Upper lobe of left lung (tissue), 6 donors: ENCODE data around the gene RGL4. TPM values are rescaled to one million over a fixed set of nuclear protein-coding genes. Genes with fewer than 3 reads are reported as not detected.
"Not testable (repeated sequence)": the region's sequence is repeated elsewhere in the genome, so short reads cannot be mapped to it uniquely, and the experiment has no call there.

Source experiments
- ATAC-seq, 2 donors: fragments of 200-7000 bp; cut with Tn5 transposase; one replicate each; pipeline ENCODE4 v1.9.1; 2022; ENCODE audit warnings: mild to moderate bottlenecking in 2 of 2, moderate library complexity in 2 of 2; ENCODE audit not compliant: low FRiP score in 2 of 2
- DNase-seq, 2 donors: peaks; one replicate each; pipeline ENCODE4 v3.0.0-alpha.2; 2019 to 2020
- H3K27ac ChIP-seq, 4 donors: fragments of 200-600 bp; sonication (generic); one replicate each; pipeline ENCODE4 v1.5.1; 2016 to 2019
- H3K27me3 ChIP-seq, 4 donors: fragments of 200-600 bp; sonication (generic); one replicate each; pipeline ENCODE4 v1.5.1; 2017 to 2019
- H3K36me3 ChIP-seq, 4 donors: fragments of 200-600 bp; sonication (generic); one replicate each; pipeline ENCODE4 v1.5.1; 2016 to 2019
- H3K4me1 ChIP-seq, 4 donors: fragments of 200-600 bp; sonication (generic); one replicate each; pipeline ENCODE4 v1.5.1; 2018 to 2019
- H3K4me3 ChIP-seq, 4 donors: fragments of 200-600 bp; sonication (generic); one replicate each; pipeline ENCODE4 v1.5.1; 2017 to 2019; ENCODE audit warnings: mild to moderate bottlenecking in 2 of 4, moderate library complexity in 1 of 4
- H3K9me3 ChIP-seq, 4 donors: fragments of 200-600 bp; sonication (generic); one replicate each; pipeline ENCODE4 v1.5.1; 2018 to 2019
- EP300 ChIP-seq, 4 donors: sonication (generic); formaldehyde crosslinking; IDR thresholded peaks; one replicate each; pipeline ENCODE4 v1.5.1; 2017; ENCODE audit warnings: antibody characterized with exemption in 4 of 4, control low read depth in 2 of 4
- POLR2A ChIP-seq, 4 donors: fragments of 450-650 bp; IDR thresholded peaks; one replicate each; pipeline ENCODE4 v1.5.1; 2016 to 2017; ENCODE audit warnings: antibody characterized with exemption in 4 of 4, mild to moderate bottlenecking in 2 of 4
- POLR2AphosphoS5 ChIP-seq, 2 donors: sonication (generic); formaldehyde crosslinking; IDR thresholded peaks; one replicate each; pipeline ENCODE4 v1.5.1; 2017; ENCODE audit warnings: antibody characterized with exemption in 2 of 2
- WGBS, 2 donors: methylation state at CpG; one replicate each; pipeline ENCODE4 v1.1.5; 2017 to 2018; 5-methylcytosine and 5-hydroxymethylcytosine counted together
- total RNA-seq, 6 donors: library from RNA; depleted of rRNA in 4 of 6; stranded (reverse); fragments of >200 nt in 4 of 6; gene quantifications; one replicate each; pipeline versions ENCODE4 v1.1.0 to v1.2.1, GENCODE V29; 2016 to 2021
- TF ChIP-seq, protein P1 (sequence below), 6 experiments: fragments of 450-650 bp in 4 of 6; fragments of 200-600 bp in 2 of 6; sonication (generic) in 2 of 6; IDR thresholded peaks; one replicate each; pipeline ENCODE4 v1.5.1; 2016 to 2019; ENCODE audit warnings: antibody characterized with exemption in 6 of 6
- donor health status: DM: no; HTN: no; CAD: no; lungs with moderate emphysema.
- donor health status: DM: no; HTN: yes; CAD: no; lungs with severe emphysema.

Gene RGL4
- total RNA-seq, 6 donors from 2014 or later = 0.67 to 4.0 (median 2.6) TPM; not detected in 1

DNA sequence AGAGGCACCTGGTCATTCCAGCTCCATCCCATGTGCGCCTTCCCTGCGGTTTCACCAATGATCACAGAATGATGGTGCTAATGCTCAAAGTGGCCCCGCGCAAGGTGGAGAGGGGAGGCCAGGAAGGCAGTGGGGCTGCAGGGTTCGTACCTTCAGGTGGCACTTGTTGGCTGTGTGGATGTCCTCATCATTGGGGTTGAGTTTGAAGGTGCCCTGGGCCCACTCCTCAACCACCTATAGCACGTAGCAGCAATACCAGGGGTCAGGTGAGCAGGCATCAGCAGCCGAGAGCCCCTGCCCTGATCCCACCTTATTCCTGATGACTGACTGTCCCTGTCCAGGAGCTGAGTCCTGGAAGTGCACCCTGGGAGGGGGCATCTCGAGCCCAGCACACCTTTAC, 38.1 kb upstream of the RGL4 start:
- 96% methylated on average over 8 of the region's 8 CpGs; no CpG with 5 or more reads in 1 of the 2 donors for WGBS, 2 donors
- Histone ChIP-seq H3K27me3 (no peaks in the 10 kb centered on the region), H3K4me1 (no peaks in the 10 kb centered on the region), H3K4me3 (no peak overlapping the region), H3K27ac (no peak overlapping the region), H3K36me3 (peaks cover 0 to 26% (median 4%) of the 10 kb centered on the region in 4 donors), H3K9me3 (no peaks in the 10 kb centered on the region)
- TF ChIP-seq POLR2AphosphoS5 (IDR thresholded peaks at IDR 0.05) (no peak), POLR2A (IDR thresholded peaks at IDR 0.05) (no peak), EP300 (IDR thresholded peaks at IDR 0.05) (no peak)
- TF ChIP-seq, protein P1, sequence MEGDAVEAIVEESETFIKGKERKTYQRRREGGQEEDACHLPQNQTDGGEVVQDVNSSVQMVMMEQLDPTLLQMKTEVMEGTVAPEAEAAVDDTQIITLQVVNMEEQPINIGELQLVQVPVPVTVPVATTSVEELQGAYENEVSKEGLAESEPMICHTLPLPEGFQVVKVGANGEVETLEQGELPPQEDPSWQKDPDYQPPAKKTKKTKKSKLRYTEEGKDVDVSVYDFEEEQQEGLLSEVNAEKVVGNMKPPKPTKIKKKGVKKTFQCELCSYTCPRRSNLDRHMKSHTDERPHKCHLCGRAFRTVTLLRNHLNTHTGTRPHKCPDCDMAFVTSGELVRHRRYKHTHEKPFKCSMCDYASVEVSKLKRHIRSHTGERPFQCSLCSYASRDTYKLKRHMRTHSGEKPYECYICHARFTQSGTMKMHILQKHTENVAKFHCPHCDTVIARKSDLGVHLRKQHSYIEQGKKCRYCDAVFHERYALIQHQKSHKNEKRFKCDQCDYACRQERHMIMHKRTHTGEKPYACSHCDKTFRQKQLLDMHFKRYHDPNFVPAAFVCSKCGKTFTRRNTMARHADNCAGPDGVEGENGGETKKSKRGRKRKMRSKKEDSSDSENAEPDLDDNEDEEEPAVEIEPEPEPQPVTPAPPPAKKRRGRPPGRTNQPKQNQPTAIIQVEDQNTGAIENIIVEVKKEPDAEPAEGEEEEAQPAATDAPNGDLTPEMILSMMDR (IDR thresholded peaks at IDR 0.05) = no peak
- DNase-seq (no peak), ATAC-seq (no peak)

DNA sequence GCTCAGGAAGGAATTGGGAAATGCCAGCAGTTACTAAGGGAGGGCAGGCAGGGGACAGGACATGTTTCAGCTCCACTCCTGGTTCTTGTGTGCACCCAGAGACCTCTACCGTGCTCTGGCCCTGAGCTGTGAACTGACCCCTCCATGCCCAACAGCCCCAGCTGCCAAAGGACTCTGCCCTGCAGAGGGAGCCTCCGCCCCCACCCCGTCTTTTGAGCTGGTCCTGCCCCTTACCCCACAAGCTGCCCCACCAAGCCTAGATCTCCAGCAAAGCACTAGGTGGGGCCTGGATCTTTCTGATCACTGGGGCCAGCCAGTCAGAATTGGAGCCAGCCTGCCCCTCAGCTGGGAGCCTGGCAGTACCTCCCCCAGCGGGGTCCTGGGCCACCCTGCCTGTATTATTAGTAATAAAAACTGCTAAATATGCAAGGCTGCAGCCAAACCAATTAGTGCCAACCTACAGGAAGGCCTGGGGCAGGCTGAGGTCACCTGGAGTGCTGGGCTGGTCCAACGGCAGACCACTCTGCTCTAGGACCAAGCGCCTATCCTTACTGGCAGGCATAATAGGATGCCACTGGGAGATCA, 34.8 kb upstream of the RGL4 start:
- no peak for ATAC-seq
- Histone ChIP-seq H3K4me1 (no peaks in the 10 kb centered on the region), H3K9me3 (no peaks in the 10 kb centered on the region), H3K27ac (no peak overlapping the region), H3K36me3 (peaks cover 0 to 42% (median 24%) of the 10 kb centered on the region in 4 donors), H3K27me3 (no peaks in the 10 kb centered on the region), H3K4me3 (no peak overlapping the region)
- no peak for DNase-seq
- 95 to 96% methylated on average over 3 to 6 of the region's 6 CpGs for WGBS, 2 donors
- TF ChIP-seq, protein P1 (IDR thresholded peaks at IDR 0.05) = no peak
- no peak for TF ChIP-seq POLR2AphosphoS5 (IDR thresholded peaks at IDR 0.05)
- TF ChIP-seq EP300 (IDR thresholded peaks at IDR 0.05) = no peak
- TF ChIP-seq POLR2A (IDR thresholded peaks at IDR 0.05) = no peak

DNA sequence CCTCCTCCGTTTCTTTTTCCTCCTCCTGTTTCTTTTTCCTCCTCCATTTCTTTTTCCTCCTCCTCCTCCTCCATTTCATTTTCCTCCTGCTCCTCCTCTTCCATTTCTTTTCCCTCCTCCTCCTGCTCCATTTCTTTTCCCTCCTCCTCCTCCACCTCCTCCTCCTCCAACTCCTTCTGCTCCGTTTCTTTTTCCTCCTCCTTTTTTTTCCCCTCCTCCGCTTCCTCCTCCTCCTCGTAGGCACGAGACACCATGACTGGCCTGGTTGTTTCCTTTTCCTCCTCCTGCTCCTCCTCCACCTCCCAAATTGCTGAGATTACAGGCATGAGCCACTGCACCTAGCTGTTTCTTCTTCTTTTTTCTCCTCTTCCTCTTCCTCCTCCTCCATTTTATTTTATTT, 33.1 kb upstream of the RGL4 start:
- ATAC-seq (no peak), DNase-seq (no peak)
- no peak overlapping the region for H3K27ac ChIP-seq
- no peaks in the 10 kb centered on the region for H3K4me1 ChIP-seq
- H3K36me3 ChIP-seq = peaks cover 0 to 30% (median 23%) of the 10 kb centered on the region in 4 donors
- TF ChIP-seq POLR2AphosphoS5 (IDR thresholded peaks at IDR 0.05) = no peak
- TF ChIP-seq, protein P1 (IDR thresholded peaks at IDR 0.05) = no peak
- TF ChIP-seq EP300 (IDR thresholded peaks at IDR 0.05) = no peak
- no peak for TF ChIP-seq POLR2A (IDR thresholded peaks at IDR 0.05)
- 62 to 76% methylated on average over 5 of the region's 5 CpGs for WGBS, 2 donors
- no peaks in the 10 kb centered on the region for H3K9me3 ChIP-seq
- no peaks in the 10 kb centered on the region for H3K27me3 ChIP-seq
- no peak overlapping the region for H3K4me3 ChIP-seq

DNA sequence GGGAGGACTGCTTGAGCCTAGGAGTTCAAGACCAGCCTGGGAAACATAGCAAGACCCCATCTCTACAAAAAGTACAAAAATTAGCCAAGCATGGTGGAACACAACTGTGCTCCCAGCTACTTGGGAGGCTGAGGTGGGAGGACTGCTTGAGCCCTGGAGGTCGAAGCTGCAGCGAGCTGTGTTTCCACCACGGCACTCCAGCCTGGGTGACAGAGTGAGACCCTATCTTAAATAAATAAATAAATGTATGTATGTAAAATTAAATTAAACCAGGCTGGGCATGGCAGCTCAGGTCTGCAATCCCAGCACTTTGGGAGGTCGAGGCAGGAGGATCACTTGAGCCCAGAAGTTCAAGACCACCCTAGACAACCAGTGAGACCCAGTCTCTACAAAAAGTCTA, 30.4 kb upstream of the RGL4 start:
- H3K9me3 ChIP-seq, H3K4me3 ChIP-seq, DNase-seq, H3K27me3 ChIP-seq, ATAC-seq, H3K4me1 ChIP-seq, H3K27ac ChIP-seq: not testable (repeated sequence)
- H3K36me3 ChIP-seq = peaks cover 0 to 27% (median 17%) of the 10 kb centered on the region in 4 donors
- 95 to 100% methylated on average over 4 of the region's 4 CpGs for WGBS, 2 donors

DNA sequence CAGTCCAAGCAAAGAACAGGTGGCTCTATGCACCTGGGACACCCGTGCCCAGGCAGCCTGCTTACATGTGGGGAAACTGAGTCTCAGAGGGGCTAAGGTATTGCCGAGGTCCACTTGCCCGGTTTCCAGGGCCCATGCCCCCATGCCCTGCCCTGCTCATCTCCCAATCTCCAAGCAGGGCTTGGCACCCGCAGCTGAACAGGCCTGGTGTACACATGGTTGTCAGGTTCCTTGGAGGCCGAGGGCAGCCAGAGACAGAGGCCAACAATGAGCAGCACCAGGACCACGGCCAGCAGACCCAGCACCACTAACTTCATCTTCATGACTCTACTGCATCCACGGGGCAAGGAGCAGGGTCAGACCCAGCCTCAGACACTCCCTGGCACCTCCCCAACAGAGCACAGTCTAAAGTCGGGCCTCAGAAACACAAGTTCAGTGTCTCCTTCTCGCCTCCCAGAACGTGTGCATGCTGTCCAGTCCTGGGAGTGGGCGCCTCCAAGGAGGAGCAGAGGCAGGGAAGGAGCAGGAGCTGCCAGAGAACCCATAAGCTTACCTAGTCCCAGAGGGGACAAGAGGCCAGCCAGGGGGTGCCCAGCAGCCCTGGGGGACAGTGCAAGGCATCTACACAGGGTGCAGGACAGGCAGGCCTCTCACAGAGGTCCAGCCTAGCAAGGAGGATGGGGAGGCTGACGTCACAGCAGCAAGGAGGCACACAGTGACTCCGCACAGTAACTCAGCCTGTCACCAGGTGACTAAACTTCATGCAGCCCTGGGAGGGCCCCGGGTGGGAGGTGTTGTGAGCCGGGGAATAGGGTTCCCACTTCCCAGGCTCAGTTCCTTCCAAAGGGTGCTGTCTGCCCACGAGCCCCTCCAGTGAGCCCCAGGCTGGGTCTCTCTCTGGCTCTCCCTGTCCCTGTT, 20.2 kb upstream of the RGL4 start:
- H3K9me3 ChIP-seq = no peaks in the 10 kb centered on the region
- ATAC-seq (peak in 1 of 2 donors; percentile 24), DNase-seq (no peak)
- H3K27ac ChIP-seq = no peak overlapping the region
- H3K4me3 ChIP-seq = no peak overlapping the region
- peaks cover 0 to 2% (median 1%) of the 10 kb centered on the region in 4 donors for H3K4me1 ChIP-seq
- TF ChIP-seq, protein P1 (IDR thresholded peaks at IDR 0.05) = no peak
- TF ChIP-seq POLR2A (IDR thresholded peaks at IDR 0.05) (no peak), EP300 (IDR thresholded peaks at IDR 0.05) (no peak), POLR2AphosphoS5 (IDR thresholded peaks at IDR 0.05) (no peak)
- H3K27me3 ChIP-seq = no peaks in the 10 kb centered on the region
- peaks cover 0 to 3% (median 0%) of the 10 kb centered on the region in 4 donors for H3K36me3 ChIP-seq
- 87 to 92% methylated on average over 12 to 16 of the region's 16 CpGs for WGBS, 2 donors

DNA sequence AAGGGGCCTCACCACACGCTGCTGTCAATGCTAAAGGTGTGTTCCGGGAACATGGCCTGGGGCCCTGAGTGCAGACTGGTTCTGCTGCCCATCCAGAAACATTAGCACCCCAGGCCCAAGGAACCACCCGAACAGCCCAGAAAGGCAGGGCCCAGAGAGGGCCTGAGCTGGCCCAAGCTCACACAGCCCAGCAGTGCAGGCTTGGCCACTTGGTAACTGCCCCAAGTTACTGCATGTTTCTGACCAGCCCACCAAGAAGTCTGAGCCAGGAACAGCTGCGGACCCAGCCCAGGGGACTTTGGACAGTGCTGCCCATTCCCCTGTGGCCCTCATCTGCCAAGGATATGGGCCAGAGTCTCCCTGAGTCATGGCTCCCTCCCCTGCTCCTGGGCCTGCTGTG, 19.4 kb upstream of the RGL4 start:
- not testable (repeated sequence) for H3K4me3 ChIP-seq, H3K4me1 ChIP-seq, H3K27ac ChIP-seq, H3K36me3 ChIP-seq, H3K27me3 ChIP-seq, DNase-seq, H3K9me3 ChIP-seq
- peak; percentile 16 to 52 for ATAC-seq
- WGBS, 2 donors = no CpG with 5 or more reads among the region's 4 CpGs

DNA sequence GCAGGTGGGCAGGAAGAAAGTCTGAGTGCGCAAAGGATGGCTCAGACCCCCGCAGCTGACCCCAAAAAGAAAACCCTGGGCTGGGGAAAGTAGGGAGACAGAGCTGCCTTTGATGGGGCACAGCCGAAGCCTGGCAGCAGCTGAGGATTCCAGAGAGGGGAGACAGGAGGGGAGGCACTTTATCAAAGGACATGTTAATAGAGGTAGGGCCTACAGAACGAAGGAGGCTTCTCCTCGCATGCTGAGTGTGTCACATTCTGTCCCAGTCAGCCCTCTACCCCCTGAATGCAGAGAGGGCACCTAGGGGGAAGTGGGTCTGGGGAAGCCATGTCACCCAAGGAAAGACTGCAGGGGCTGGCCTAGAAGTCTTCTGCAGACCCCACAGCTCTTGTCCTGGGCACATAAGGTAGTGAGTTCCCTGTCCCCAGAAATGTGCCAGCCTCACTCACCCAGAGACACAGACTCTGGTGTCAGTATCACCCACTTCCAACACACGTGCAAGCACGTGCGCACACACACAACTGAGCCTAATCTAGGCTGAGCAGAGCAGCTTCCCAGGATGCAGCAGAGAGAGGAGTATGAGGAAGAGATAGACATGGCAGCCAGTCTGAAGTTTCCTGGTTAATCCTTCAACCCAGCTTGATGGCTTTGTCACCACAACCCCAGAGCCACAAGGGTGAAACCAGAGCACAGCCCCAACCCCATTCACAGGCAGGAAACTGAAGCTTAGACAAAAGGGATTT, 18.3 kb upstream of the RGL4 start:
- WGBS, 2 donors = 83 to 93% methylated on average over 7 to 8 of the region's 8 CpGs
- H3K27me3 ChIP-seq, H3K4me3 ChIP-seq, DNase-seq, H3K9me3 ChIP-seq, H3K27ac ChIP-seq, H3K36me3 ChIP-seq, ATAC-seq: not testable (repeated sequence)
- peaks cover 3 to 13% (median 8%) of the 10 kb centered on the region in 4 donors for H3K4me1 ChIP-seq
